ENCODE results near the gene AKAIN1.

- TF ChIP-seq, protein P1, sequence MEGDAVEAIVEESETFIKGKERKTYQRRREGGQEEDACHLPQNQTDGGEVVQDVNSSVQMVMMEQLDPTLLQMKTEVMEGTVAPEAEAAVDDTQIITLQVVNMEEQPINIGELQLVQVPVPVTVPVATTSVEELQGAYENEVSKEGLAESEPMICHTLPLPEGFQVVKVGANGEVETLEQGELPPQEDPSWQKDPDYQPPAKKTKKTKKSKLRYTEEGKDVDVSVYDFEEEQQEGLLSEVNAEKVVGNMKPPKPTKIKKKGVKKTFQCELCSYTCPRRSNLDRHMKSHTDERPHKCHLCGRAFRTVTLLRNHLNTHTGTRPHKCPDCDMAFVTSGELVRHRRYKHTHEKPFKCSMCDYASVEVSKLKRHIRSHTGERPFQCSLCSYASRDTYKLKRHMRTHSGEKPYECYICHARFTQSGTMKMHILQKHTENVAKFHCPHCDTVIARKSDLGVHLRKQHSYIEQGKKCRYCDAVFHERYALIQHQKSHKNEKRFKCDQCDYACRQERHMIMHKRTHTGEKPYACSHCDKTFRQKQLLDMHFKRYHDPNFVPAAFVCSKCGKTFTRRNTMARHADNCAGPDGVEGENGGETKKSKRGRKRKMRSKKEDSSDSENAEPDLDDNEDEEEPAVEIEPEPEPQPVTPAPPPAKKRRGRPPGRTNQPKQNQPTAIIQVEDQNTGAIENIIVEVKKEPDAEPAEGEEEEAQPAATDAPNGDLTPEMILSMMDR (IDR thresholded peaks at IDR 0.05; ENCODE audit: insufficient read depth, low read length, poor library complexity, severe bottlenecking): no peak
- no peak for TF ChIP-seq EZH2phosphoT487 (conservative IDR thresholded peaks at IDR 0.05; ENCODE audit: low read length)
Measured at GRCh38 chr18:5093902-5094301, 103.2 kb downstream of the AKAIN1 start.

Data from SU-DHL-6 (cell line).